Neural crest cell (in vitro differentiated cells): Measurements from ENCODE around the gene TRAPPC2. TPM values are rescaled to one million over a fixed set of nuclear protein-coding genes. Genes with fewer than 3 reads are reported as not detected.
"Not testable (repeated sequence)": the region's sequence is repeated elsewhere in the genome, so short reads cannot be mapped to it uniquely, and the experiment has no call there.

ENCODE experiments used
- DNase-seq: peaks from one replicate; pipeline ENCODE4 v3.0.0; 2021; ENCODE audit warnings: low read depth, mixed read lengths, low spot score
- H3K27ac Mint-ChIP-seq: one replicate; pipeline ENCODE4 v1.8.0; 2021; ENCODE audit warnings: mild to moderate bottlenecking, mixed read lengths; ENCODE audit not compliant: unreplicated experiment
- H3K27me3 Mint-ChIP-seq: 2 replicates; pipeline ENCODE4 v1.8.0; 2021; ENCODE audit warnings: low read depth, mild to moderate bottlenecking, mixed read lengths
- H3K36me3 Mint-ChIP-seq: 2 replicates; pipeline ENCODE4 v1.8.0; 2021; ENCODE audit warnings: low read depth, mild to moderate bottlenecking, mixed read lengths
- H3K4me1 Mint-ChIP-seq: 2 replicates; pipeline ENCODE4 v1.8.0; 2021; ENCODE audit warnings: mixed read lengths
- H3K4me3 Mint-ChIP-seq: one replicate; pipeline ENCODE4 v1.8.0; 2021; ENCODE audit warnings: mild to moderate bottlenecking, mixed read lengths
- H3K9me3 Mint-ChIP-seq: 2 replicates; pipeline ENCODE4 v1.8.0; 2021; ENCODE audit warnings: mixed read lengths
- CTCF ChIP-seq: fragments of 200-600 bp; sonication (generic); conservative IDR thresholded peaks from 2 replicates; pipeline ENCODE4 v1.5.0; 2021; ENCODE audit warnings: antibody characterized with exemption, mild to moderate bottlenecking
- total RNA-seq: library from RNA; stranded (reverse); gene quantifications from 2 replicates; pipeline ENCODE4 v1.2.1, GENCODE V29; 2021

TRAPPC2 gene
- total RNA-seq, 1 donor from 2014 or later: 23.0 TPM

DNA sequence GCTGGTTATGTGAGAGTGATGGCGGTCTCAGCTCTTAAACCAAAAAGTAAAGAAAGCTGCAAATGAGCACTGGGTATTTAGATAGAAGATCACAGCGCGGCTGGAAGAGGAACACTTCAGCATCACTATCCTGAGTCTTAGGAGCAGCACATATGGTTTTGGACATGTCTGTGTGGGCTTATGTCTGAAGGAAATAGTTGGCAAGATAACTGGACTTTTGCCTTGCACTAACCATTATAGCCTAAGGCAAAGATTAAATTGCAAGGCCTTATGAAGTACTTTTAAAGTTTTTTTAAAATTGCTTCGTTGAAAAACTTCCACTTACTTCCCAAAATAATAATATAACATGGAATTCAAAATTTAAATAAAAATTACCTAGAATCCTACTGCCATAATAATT, 50.1 kb downstream of the TRAPPC2 start:
- no peak for TF ChIP-seq CTCF
- Mint-ChIP-seq H3K9me3 (peaks cover 3% of the 10 kb centered on the region), H3K27me3 (no peaks in the 10 kb centered on the region), H3K4me1 (peaks cover 6% of the 10 kb centered on the region), H3K4me3 (no peak overlapping the region), H3K27ac (no peak overlapping the region), H3K36me3 (peaks cover 8% of the 10 kb centered on the region)
- no peak for DNase-seq

DNA sequence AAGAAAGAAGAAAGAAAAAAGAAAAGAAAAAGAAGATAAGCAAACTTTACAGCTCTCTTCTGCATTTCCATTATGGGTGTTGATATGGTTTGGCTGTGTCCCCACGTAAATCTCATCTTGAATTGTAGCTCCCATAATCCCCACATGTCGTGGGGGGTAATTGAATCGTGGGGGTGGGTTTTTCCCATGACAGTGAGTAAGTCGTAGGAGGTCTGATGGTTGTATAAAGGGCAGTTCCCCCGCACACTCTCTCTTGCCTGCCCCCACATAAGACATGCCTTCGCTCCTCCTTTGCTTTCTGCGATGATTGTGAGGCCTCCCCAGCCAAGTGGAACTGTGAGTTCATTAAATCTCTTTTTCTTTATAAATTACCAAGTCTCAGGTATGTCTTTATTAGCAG, 52.8 kb downstream of the TRAPPC2 start:
- DNase-seq: no peak
- peaks cover 3% of the 10 kb centered on the region for H3K9me3 Mint-ChIP-seq
- H3K4me1 Mint-ChIP-seq: no peaks in the 10 kb centered on the region
- no peak overlapping the region for H3K27ac Mint-ChIP-seq
- no peak overlapping the region for H3K4me3 Mint-ChIP-seq
- TF ChIP-seq CTCF: no peak
- peaks cover 6% of the 10 kb centered on the region for H3K36me3 Mint-ChIP-seq
- H3K27me3 Mint-ChIP-seq: no peaks in the 10 kb centered on the region

GRCh38 chrX:13679700-13680099, 54.7 kb downstream of the TRAPPC2 start:
- H3K4me1 Mint-ChIP-seq, H3K4me3 Mint-ChIP-seq, H3K27ac Mint-ChIP-seq, H3K27me3 Mint-ChIP-seq, DNase-seq, H3K9me3 Mint-ChIP-seq, H3K36me3 Mint-ChIP-seq: not testable (repeated sequence)

- H3K27me3 Mint-ChIP-seq: no peaks in the 10 kb centered on the region
- TF ChIP-seq CTCF: no peak
- peaks cover 7% of the 10 kb centered on the region for H3K9me3 Mint-ChIP-seq
- H3K4me1 Mint-ChIP-seq: no peaks in the 10 kb centered on the region
- H3K27ac Mint-ChIP-seq: no peak overlapping the region
- H3K4me3 Mint-ChIP-seq: no peak overlapping the region
- no peak for DNase-seq
- H3K36me3 Mint-ChIP-seq: peaks cover 12% of the 10 kb centered on the region
These were observed 57.5 kb downstream of the TRAPPC2 start for GRCh38 chrX:13676885-13677284.

DNA sequence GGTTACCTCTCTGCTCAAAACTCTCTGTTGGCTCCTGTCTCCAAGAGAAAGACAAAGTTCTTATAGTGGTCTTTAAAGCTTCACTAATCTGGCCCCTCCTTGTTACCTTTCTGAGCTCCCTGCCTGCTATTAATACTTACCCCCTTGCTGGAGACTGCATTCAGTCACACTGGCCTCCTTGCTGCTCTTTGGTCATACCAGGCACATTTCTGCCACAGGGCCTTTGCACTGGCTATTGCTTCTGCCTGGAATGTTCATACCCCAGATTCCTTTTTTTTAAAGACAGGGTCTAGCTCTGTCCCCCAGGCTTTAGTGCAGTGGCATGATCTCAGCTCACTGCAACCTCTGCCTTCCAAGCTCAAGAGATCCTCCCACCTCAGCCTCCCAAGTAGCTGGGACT, 61.4 kb downstream of the TRAPPC2 start:
- Mint-ChIP-seq H3K27ac (no peak overlapping the region), H3K36me3 (peaks cover 12% of the 10 kb centered on the region), H3K4me1 (peaks cover under 1% of the 10 kb centered on the region), H3K4me3 (no peak overlapping the region), H3K27me3 (no peaks in the 10 kb centered on the region), H3K9me3 (peaks cover 9% of the 10 kb centered on the region)
- DNase-seq: no peak
- no peak for TF ChIP-seq CTCF

GRCh38 chrX:13670197-13670596, 64.2 kb downstream of the TRAPPC2 start:
- TF ChIP-seq CTCF: no peak
- peaks cover 9% of the 10 kb centered on the region for H3K9me3 Mint-ChIP-seq
- H3K4me3 Mint-ChIP-seq: no peak overlapping the region
- H3K27me3 Mint-ChIP-seq: no peaks in the 10 kb centered on the region
- H3K27ac Mint-ChIP-seq: no peak overlapping the region
- peaks cover 16% of the 10 kb centered on the region for H3K36me3 Mint-ChIP-seq
- H3K4me1 Mint-ChIP-seq: peaks cover 15% of the 10 kb centered on the region
- DNase-seq: no peak

DNA sequence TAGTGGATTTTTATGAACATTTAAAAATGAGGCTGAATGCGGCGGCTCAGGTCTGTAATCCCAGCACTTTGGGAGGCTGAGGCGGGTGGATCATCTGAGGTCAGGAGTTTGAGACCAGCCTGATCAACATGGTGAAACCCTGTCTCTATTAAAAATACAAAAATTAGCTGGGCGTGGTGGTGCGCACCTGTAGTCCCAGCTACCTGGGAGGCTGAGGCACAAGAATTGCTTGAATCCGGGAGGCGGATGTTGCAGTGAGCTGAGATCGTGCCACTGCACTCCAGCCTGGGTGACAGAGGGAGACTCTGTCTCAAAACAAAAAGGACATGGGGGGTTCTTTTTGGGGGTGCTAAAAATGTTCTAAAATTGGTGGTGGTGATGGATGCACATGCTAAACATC, 64.7 kb downstream of the TRAPPC2 start:
- not testable (repeated sequence) for H3K9me3 Mint-ChIP-seq, H3K27me3 Mint-ChIP-seq, H3K4me3 Mint-ChIP-seq, H3K27ac Mint-ChIP-seq, DNase-seq
- H3K36me3 Mint-ChIP-seq: peaks cover 16% of the 10 kb centered on the region
- peaks cover 15% of the 10 kb centered on the region for H3K4me1 Mint-ChIP-seq
